HG03442 (cell line): Measurements from ENCODE around the gene ACTL8.

ENCODE experiments used
- ATAC-seq: cut with Tn5 transposase; IDR thresholded peaks from one replicate; pipeline ENCODE4 v1.9.1; 2021; ENCODE audit warnings: mild to moderate bottlenecking, moderate library complexity; ENCODE audit not compliant: unreplicated experiment

The ACTL8 gene

GRCh38 chr1:17799642-17800041, 44.5 kb downstream of the ACTL8 start:
- no peak for ATAC-seq

- no peak for ATAC-seq
These were observed 47.0 kb downstream of the ACTL8 start for GRCh38 chr1:17802164-17802563.

DNA sequence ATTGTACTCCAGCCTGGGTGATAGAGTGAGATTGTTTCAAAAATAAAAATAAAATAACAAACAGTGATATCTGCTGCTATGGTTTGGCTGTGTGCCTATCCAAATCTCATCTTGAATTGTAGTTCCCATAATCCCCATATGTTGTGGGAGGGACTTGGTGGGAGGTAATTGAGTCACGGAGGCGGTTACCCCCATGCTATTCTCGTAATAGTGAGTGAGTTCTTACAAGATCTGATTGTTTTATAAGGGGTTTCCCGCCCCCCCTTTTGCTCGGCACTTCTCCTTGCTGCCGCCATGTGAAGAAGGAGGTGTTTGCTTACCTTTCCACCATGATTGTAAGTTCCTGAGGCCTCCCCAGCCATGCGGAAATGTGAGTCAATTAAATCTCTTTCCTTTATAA, 47.8 kb downstream of the ACTL8 start:
- no peak for ATAC-seq

DNA sequence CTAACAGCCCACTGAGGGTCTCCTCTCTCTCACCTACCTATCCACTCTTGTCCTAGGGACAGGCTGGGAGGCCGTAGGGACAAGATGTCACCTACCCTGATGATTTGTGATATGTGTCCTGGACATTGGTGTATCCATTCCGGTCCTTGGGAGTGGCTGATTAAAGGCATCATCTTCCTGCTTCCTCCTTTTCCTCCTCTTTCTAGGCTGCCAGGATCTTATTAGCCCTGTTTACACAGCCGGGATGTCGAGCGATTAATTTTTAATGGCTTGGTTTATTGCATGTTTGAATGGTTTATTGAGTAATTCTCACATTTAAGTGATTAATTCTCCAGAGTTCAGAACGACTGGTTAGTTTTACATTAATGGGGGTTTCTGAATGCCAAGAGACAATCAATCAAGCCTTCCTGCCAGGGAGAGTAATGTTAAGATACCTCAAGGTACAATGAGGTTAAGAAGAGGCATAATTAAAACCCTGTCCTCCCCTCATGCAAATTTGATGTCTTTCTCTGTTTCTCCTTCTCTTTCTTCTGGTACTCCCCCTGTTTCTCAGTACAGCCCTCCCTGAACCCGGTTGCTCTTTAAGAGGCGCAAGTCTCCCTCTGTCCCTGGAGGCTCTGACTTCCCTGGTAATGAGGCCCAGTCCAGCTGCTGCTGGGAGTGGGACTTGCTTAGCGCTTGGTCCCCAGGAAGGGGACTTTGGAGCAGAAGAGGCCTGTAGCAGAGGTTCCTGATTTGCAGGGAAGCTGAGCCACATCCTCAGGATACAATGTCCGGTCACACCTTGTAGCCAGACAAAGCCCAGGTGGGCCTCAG, 50.9 kb downstream of the ACTL8 start:
- ATAC-seq = no peak

GRCh38 chr1:17808816-17809215, 53.7 kb downstream of the ACTL8 start:
- ATAC-seq = no peak

DNA sequence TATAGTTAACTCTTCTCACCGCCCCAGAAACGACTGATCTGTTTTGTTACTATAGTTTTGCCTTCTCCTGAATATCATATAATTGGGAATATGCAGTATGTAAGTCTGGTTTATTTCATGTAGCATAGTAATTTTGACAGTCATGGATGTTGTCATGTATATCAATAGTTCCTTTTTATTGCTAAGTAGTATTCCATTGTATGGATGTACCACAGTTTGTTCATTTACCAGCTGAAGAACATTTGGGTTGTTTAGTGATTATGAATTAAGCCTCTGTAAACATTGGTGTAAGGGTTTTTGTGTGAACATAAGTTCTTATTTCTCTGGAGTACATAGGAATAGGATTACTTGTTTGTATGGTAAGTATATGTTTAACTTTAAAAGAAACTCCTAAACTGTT, 55.5 kb downstream of the ACTL8 start:
- no peak for ATAC-seq

DNA sequence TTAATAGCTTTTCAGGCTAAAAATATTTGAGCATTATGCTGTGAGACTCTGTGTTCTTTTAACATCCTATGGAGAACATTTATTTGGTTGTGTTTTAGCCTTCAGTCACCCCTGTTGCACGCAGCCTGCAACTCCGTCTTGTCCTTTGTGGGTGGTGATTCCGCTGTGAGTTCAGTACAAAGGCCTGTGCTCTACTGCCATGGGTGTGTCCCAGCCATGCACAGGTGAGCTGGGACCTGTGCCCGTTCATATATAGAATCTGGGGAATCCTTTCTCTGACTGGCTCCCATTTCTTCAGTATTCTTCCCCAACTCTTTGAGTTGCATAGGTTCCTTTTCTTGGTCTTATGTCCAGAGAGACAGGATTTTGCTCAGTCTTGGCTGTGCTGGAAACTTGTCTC, 61.4 kb downstream of the ACTL8 start:
- ATAC-seq = no peak

- ATAC-seq = no peak
These were observed 64.1 kb downstream of the ACTL8 start for GRCh38 chr1:17819129-17819802.

- no peak for ATAC-seq
These were observed 65.1 kb downstream of the ACTL8 start for GRCh38 chr1:17820198-17820597.

GRCh38 chr1:17822741-17823426, 67.8 kb downstream of the ACTL8 start:
- ATAC-seq = no peak

DNA sequence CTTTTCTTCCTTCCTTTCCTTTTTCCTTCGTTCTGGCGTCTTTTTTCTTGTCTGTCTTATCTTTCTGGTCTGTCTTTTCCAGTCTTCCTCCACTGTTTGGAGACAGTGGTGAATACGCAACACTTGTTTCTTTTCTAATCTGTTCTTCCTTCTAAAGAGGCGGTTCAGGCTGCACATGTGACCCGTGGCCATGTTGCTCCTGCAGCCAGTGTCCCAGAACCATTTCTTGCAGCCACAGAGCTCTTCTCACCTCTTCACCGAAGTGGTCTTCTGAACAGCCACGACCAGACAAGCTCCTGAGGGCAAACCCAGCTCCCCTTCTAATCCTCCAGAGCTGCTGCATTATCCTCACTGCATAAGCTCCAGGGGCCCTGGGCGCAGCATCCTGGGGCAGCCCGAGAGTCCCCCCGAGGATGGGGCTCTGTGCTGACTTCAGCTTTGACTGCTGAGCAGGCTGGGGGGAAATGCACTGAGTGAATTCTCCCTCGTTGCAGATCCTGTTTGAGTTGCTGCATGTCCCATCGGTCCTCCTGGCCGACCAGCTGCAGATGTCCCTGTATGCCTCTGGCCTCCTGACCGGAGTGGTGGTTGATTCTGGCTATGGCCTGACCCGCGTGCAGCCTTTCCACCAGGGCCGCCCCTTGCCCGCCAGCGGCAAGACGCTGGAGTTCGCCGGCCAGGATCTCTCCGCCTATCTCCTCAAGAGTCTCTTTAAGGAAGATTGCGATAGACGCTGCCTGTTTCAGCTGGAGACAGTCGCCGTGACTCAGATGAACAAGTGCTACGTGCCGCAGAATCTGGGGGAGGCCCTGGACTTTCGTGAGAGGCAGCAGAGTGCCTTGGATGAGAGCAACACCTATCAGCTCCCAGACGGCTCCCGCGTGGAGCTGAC, 70.4 kb downstream of the ACTL8 start:
- ATAC-seq = no peak

GRCh38 chr1:17826165-17826488, 71.0 kb downstream of the ACTL8 start:
- ATAC-seq = no peak

DNA sequence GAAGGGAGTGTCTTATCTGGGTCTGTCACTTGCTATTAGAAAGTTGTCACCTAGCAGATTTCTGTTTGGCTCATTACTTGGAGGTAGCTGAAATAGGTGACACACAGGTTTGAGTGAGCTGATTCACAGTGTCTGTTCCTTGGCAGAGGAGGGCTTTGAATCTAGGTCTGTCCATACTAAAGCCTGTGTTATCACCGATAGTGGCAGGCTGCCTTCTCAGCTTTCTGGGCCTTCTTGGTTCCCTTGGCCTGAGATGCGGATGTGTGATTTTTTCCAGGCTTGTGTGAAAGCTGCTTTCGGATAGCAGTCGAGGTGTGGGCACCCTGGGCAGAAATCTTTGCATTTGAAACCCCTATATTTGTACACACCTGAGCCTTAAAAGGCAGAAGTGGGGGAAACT, 73.9 kb downstream of the ACTL8 start:
- no peak for ATAC-seq

GRCh38 chr1:17829579-17829978, 74.4 kb downstream of the ACTL8 start:
- ATAC-seq = no peak

DNA sequence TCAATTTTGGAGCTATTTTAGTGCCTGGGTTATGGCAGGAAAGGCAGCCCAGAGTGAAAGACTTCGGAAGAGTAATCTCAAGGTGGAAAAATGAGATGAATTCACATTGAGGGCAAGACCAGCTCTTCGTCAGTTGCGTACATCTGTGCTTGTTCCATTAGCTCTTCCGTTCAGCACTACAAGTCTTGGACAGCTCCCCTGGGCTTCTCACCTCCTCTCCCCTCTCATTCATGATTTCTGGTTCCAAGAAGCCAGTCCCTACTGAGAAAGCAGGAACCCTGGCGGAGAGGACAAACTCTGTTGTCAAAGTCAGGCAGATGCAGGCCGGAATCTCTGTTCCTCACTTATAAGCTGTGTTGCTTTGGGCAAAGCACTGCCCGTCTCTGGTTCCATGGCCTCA, 76.5 kb downstream of the ACTL8 start:
- ATAC-seq = no peak

DNA sequence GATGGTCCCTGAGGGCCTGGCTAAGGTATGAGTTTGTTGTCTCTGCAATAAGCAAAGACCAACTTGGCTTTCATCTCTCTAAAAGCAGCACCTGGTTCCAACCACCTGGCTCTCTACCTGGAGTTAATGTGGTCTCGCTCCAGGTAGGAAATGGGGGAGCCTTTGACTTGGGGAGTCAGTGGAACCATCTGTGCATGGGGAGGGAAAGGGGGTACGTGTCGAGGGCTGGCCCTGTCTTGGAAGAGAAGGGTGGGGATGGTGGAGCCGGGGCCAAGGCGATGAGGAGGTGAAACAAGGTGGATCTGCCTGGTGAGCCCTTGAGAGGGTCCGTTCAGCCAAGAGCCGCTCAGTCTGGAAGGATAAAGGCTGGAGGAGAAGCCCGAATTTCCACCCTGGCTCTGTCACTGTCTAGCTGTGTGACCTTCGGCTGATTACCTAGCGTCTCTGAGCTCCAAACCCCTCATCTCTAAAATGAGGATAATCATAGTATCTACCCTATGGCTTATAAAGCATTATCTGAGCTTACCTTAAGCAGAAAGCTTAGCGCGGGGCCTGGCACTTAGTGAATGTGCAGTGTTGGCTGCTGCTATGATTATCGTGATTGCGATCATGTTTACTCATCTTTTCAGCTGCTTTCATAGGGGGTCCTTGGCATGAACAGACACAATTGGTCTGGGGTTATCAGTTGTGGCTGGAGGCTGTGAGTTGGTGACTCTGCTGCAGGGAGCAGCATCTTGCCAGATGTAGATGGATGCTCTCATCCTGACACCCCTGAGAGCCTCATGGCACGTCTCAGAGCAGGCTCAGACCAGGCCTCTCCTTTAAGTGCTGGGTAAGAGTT, 78.7 kb downstream of the ACTL8 start:
- no peak for ATAC-seq

- ATAC-seq = no peak
These were observed 79.5 kb downstream of the ACTL8 start for GRCh38 chr1:17834561-17835100.

- ATAC-seq = no peak
These were observed 82.3 kb downstream of the ACTL8 start for GRCh38 chr1:17837233-17838030.

GRCh38 chr1:17839641-17840196, 84.6 kb downstream of the ACTL8 start:
- no peak for ATAC-seq
